Activated CD4-positive, alpha-beta memory T cell treated with anti-CD3 and anti-CD28 coated beads, Interleukin-2, amount 10 ng/mL, durations not matched to agents 7 days and 5 days (primary cell): ENCODE measurements around the gene CADPS2. TPM values are rescaled to one million over a fixed set of nuclear protein-coding genes. Genes with fewer than 3 reads are reported as not detected.

Source experiments
- CTCF ChIA-PET: fragments of 350-600 bp; sonication (Branson Sonifier 250); formaldehyde crosslinking; loops from one replicate; lab custom pipeline; 2021; ENCODE audit warnings: antibody characterized with exemption, inconsistent platforms; lab: Charles Lee
- POLR2A ChIA-PET: fragments of 350-600 bp; sonication (Branson Sonifier 250); formaldehyde crosslinking; loops from one replicate; lab custom pipeline; 2021; ENCODE audit warnings: antibody characterized with exemption; lab: Charles Lee
- DNase-seq: peaks from one replicate; pipeline ENCODE4 v3.0.0-alpha.2; 2020
- H3K27ac Mint-ChIP-seq: one replicate; pipeline ENCODE4 v1.8.0; 2021; ENCODE audit warnings: mild to moderate bottlenecking, mixed read lengths
- H3K27me3 Mint-ChIP-seq: one replicate; pipeline ENCODE4 v1.8.0; 2021; ENCODE audit warnings: mixed read lengths
- H3K36me3 Mint-ChIP-seq: one replicate; pipeline ENCODE4 v1.8.0; 2021; ENCODE audit warnings: low read depth, mixed read lengths
- H3K4me1 Mint-ChIP-seq: one replicate; pipeline ENCODE4 v1.8.0; 2021; ENCODE audit warnings: mixed read lengths
- H3K4me3 Mint-ChIP-seq: one replicate; pipeline ENCODE4 v1.8.0; 2021; ENCODE audit warnings: mild to moderate bottlenecking, mixed read lengths
- H3K9me3 Mint-ChIP-seq: one replicate; pipeline ENCODE4 v1.8.0; 2021; ENCODE audit warnings: mixed read lengths
- total RNA-seq, 2 experiments: library from RNA; stranded (reverse); gene quantifications; one replicate each; pipeline ENCODE4 v1.2.3, GENCODE V29; 2021

Gene CADPS2
- total RNA-seq, 2 experiments from 2014 or later, result not detected

GRCh38 chr7:122752583-122752982 lies 133.7 kb downstream of the CADPS2 start:
- no peak overlapping the region for H3K27ac Mint-ChIP-seq
- H3K27me3 Mint-ChIP-seq, result no peaks in the 10 kb centered on the region
- H3K9me3 Mint-ChIP-seq, result peaks cover 2% of the 10 kb centered on the region
- DNase-seq, result no peak
- H3K4me1 Mint-ChIP-seq, result no peaks in the 10 kb centered on the region
- ChIA-PET CTCF (no interaction called here), POLR2A (no interaction called here)
- H3K4me3 Mint-ChIP-seq, result no peak overlapping the region
- H3K36me3 Mint-ChIP-seq, result no peaks in the 10 kb centered on the region

- ChIA-PET CTCF (no interaction called here), POLR2A (no interaction called here)
- H3K36me3 Mint-ChIP-seq, result no peaks in the 10 kb centered on the region
- DNase-seq, result no peak
- H3K4me3 Mint-ChIP-seq, result no peak overlapping the region
- H3K27me3 Mint-ChIP-seq, result no peaks in the 10 kb centered on the region
- no peaks in the 10 kb centered on the region for H3K4me1 Mint-ChIP-seq
- H3K27ac Mint-ChIP-seq, result no peak overlapping the region
- no peaks in the 10 kb centered on the region for H3K9me3 Mint-ChIP-seq
These were observed 135.9 kb downstream of the CADPS2 start for GRCh38 chr7:122750389-122750788.

- no peak for DNase-seq
- Mint-ChIP-seq H3K36me3 (no peaks in the 10 kb centered on the region), H3K4me3 (no peak overlapping the region), H3K27me3 (no peaks in the 10 kb centered on the region), H3K9me3 (no peaks in the 10 kb centered on the region), H3K27ac (no peak overlapping the region), H3K4me1 (no peaks in the 10 kb centered on the region)
- ChIA-PET POLR2A (no interaction called here), CTCF (no interaction called here)
These were observed 138.1 kb downstream of the CADPS2 start for GRCh38 chr7:122748195-122748594.

DNA sequence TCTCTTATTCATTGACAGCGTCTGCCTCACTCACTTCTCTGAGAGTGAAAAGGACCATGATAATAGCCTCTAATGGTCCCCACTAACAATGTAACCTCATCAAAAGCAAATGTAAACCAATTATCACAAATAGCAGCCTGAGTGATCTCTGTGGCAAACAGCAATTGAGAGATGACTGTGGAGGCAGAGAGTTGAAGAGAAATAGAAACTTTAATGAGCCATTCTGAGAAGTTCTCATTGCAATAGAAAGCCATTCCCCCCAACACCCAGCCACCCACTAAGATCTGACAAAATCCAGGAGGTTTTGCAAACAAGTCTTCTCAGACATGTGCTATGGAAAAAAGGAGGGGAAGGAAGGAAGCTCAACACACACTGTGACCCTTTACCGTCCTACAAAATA lies 139.3 kb downstream of the CADPS2 start:
- ChIA-PET POLR2A (no interaction called here), CTCF (no interaction called here)
- DNase-seq, result no peak
- Mint-ChIP-seq H3K9me3 (no peaks in the 10 kb centered on the region), H3K27ac (no peak overlapping the region), H3K4me3 (no peak overlapping the region), H3K4me1 (no peaks in the 10 kb centered on the region), H3K27me3 (no peaks in the 10 kb centered on the region), H3K36me3 (no peaks in the 10 kb centered on the region)

GRCh38 chr7:122743211-122743610 lies 143.0 kb downstream of the CADPS2 start:
- ChIA-PET POLR2A (no interaction called here), CTCF (no interaction called here)
- Mint-ChIP-seq H3K27ac (no peak overlapping the region), H3K9me3 (no peaks in the 10 kb centered on the region), H3K27me3 (no peaks in the 10 kb centered on the region), H3K4me1 (no peaks in the 10 kb centered on the region), H3K4me3 (no peak overlapping the region), H3K36me3 (no peaks in the 10 kb centered on the region)
- DNase-seq, result no peak

DNA sequence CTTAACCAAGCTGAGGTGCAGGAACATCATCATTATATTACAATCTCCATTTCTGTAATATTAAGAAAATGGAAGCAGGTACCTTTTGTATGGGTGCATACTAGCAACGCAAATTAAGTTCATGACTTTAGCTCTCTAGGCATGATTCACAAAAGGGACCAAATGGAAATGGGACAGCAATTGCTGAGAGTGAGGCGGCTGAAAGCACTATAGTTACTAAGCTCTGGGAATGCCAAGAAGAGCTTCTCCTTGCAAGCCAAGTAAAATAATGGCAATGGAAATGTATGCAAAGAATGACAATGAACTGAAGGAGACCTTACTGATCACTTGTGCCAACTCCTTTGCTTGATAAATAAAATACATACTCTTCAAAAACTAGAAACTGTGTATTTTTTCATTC lies 147.3 kb downstream of the CADPS2 start:
- Mint-ChIP-seq H3K4me1 (no peaks in the 10 kb centered on the region), H3K9me3 (no peaks in the 10 kb centered on the region), H3K36me3 (no peaks in the 10 kb centered on the region), H3K27ac (no peak overlapping the region), H3K27me3 (no peaks in the 10 kb centered on the region), H3K4me3 (no peak overlapping the region)
- POLR2A ChIA-PET, result no interaction called here
- no peak for DNase-seq
- CTCF ChIA-PET, result interaction anchor here (0.7 kb wide), 1 partner anchor 16 kb away, joined by 3 read pairs; no protein-coding TSS in a partner anchor

- POLR2A ChIA-PET, result no interaction called here
- H3K27me3 Mint-ChIP-seq, result no peaks in the 10 kb centered on the region
- H3K27ac Mint-ChIP-seq, result no peak overlapping the region
- DNase-seq, result no peak
- no peak overlapping the region for H3K4me3 Mint-ChIP-seq
- no peaks in the 10 kb centered on the region for H3K9me3 Mint-ChIP-seq
- no peaks in the 10 kb centered on the region for H3K4me1 Mint-ChIP-seq
- no peaks in the 10 kb centered on the region for H3K36me3 Mint-ChIP-seq
- CTCF ChIA-PET, result no interaction called here
These were observed 150.1 kb downstream of the CADPS2 start for GRCh38 chr7:122736183-122736582.

DNA sequence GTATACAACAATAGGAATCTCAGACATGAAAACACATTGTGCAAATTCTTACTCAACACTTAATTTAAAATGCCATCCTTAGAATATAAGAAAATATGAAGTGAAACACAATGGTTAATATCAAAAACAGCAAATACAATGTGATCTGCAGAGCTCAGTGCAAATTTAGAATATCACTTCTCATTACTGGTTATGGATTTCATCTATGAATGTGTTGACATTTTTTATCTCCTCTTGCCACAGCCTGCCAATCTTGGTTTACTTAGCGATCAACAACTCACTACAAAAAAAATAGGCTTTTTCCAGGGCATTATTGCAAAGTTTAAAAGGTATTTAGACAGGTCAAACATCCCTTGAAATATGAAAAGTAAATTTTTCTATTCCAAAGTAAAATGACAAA lies 158.5 kb downstream of the CADPS2 start:
- H3K27ac Mint-ChIP-seq, result no peak overlapping the region
- no peak overlapping the region for H3K4me3 Mint-ChIP-seq
- no peaks in the 10 kb centered on the region for H3K36me3 Mint-ChIP-seq
- POLR2A ChIA-PET, result no interaction called here
- CTCF ChIA-PET, result no interaction called here
- H3K9me3 Mint-ChIP-seq, result peaks cover 2% of the 10 kb centered on the region
- no peaks in the 10 kb centered on the region for H3K27me3 Mint-ChIP-seq
- H3K4me1 Mint-ChIP-seq, result no peaks in the 10 kb centered on the region
- DNase-seq, result no peak

- H3K9me3 Mint-ChIP-seq, result peaks cover 2% of the 10 kb centered on the region
These were observed 158.9 kb downstream of the CADPS2 start for GRCh38 chr7:122727354-122727753.

DNA sequence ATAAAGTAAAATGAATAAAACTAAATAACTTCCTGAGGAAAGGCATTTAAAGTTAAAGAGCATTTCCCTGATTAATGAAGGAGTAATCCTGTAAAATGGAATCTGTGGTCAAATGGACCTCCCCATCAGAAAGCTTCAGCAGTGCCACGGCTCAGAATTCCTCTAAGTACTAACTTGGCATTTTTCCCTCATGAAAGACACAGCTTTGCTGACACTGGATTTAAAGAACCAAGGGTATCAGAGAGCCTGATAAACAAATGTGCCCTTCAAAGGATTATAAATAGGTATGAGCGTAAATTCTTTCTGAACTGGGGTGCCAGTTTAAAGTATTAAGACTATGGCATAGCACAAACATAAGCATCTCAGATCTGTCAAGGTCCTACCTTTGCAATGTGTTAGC lies 159.4 kb downstream of the CADPS2 start:
- Mint-ChIP-seq H3K4me3 (no peak overlapping the region), H3K4me1 (no peaks in the 10 kb centered on the region)
- POLR2A ChIA-PET, result no interaction called here

More at GRCh38 chr7:122727354-122727753, 158.9 kb downstream of the CADPS2 start:
- Mint-ChIP-seq H3K36me3 (no peaks in the 10 kb centered on the region), H3K4me1 (no peaks in the 10 kb centered on the region), H3K4me3 (no peak overlapping the region), H3K27me3 (no peaks in the 10 kb centered on the region), H3K27ac (no peak overlapping the region)
- no peak for DNase-seq
- POLR2A ChIA-PET, result no interaction called here
- CTCF ChIA-PET, result no interaction called here

DNA sequence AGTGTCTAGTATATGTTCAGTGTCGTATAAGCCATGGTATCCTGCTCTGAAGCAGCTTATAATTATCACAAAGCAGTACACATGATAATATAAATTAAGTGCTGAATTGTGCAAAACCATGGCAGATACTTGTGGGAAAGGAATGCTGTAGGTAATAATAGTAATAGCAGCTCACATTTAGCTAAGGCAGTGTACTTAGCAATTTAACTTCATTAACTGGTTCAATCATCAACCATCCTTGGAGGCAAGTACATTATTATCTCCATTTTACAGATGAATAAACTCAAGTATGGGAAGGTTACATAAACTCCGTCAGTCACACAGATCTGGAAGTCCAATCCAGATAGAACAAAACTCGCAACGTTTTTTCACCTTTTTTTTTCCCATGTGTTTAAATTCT lies 161.9 kb downstream of the CADPS2 start:
- POLR2A ChIA-PET, result no interaction called here
- Mint-ChIP-seq H3K36me3 (no peaks in the 10 kb centered on the region), H3K4me1 (no peaks in the 10 kb centered on the region), H3K27me3 (no peaks in the 10 kb centered on the region), H3K9me3 (peaks cover 10% of the 10 kb centered on the region), H3K4me3 (no peak overlapping the region), H3K27ac (no peak overlapping the region)
- CTCF ChIA-PET, result no interaction called here
- DNase-seq, result no peak

More for the DNA sequence above, 159.4 kb downstream of the CADPS2 start:
- Mint-ChIP-seq H3K9me3 (peaks cover 2% of the 10 kb centered on the region), H3K36me3 (no peaks in the 10 kb centered on the region), H3K27me3 (no peaks in the 10 kb centered on the region), H3K27ac (no peak overlapping the region)
- no peak for DNase-seq
- CTCF ChIA-PET, result no interaction called here

DNA sequence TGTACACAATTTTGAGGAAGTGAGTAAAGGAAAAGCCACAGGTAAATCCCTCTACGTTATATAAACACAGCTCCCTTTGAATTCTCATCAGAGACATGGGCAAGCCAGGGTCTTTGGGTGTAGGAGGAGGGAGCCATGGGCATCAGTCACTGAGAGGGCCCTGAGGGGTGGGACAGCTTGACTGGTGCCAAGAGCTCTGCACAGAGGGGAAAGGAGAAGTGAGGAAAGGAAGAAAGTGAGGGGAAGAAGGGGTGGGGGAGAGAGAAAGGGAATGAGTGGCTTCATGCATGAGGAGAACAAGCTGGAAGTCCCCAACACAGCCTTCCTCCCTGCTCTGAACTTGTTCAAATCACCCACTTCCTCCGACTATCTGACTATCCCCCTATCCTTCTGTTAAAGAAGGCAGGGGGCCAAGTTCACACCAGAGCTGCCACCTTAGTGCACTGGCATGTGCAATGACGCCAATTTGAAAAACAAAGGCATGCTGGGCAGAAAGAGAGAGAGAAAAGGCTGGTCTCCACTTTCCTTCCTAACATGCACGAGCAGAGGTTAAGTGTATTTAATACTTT lies 167.2 kb downstream of the CADPS2 start:
- Mint-ChIP-seq H3K4me1 (no peaks in the 10 kb centered on the region), H3K27me3 (no peaks in the 10 kb centered on the region), H3K9me3 (peaks cover 7% of the 10 kb centered on the region), H3K27ac (no peak overlapping the region), H3K36me3 (no peaks in the 10 kb centered on the region), H3K4me3 (no peak overlapping the region)
- ChIA-PET CTCF (no interaction called here), POLR2A (no interaction called here)
- no peak for DNase-seq

DNA sequence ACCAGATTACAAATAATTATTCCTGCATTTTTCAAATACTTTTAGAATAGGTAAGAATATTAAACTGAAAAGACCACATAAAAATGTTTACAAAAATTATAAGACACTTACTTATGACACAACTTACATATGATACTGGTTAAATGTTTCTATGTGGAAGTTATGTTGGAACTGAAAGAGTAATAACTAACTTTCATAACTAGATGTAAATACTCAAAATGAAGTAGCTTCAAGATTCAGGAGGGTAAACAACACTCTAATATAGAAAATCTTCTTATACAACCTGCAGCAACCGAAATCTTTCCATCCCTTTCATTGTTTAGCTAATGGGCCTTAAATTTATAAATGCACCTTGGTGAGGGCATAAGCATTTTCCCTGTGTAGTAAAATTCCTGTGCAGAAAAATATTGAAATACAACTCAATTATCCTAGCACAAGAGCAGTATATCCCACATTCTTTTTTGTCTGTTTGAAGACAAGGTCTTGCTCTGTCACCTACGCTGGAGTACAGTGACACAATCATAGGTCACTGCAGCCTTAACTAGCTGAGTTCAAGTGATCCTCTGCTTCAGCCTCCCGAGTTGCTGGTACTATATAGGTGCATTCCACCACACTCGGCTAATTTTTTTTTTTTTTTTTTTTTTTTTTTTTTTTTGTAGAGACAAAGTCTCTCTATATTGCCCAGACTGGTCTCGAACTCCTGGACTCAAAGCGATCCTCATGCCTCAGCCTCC lies 168.7 kb downstream of the CADPS2 start:
- CTCF ChIA-PET, result no interaction called here

DNA sequence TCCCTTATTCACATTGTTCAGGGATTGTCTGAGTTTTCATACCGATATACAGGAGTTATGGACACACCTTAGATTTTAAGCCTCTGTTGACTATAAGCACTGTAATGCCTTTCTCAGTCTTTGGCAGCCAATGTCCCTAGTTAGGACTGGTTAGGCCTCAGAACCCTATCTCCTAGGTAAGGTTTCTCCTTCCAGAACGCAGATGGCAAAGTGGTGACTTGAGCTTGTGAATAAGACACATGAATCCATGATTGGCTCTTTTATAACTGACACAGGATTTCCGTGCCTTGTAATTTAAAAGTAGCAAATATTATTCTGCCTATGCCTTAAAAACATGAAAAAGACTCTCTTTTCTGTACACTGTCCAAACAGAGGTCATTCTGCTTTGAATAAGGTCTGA lies 171.1 kb downstream of the CADPS2 start:
- no peak overlapping the region for H3K27ac Mint-ChIP-seq
- CTCF ChIA-PET, result no interaction called here
- no peaks in the 10 kb centered on the region for H3K9me3 Mint-ChIP-seq
- POLR2A ChIA-PET, result no interaction called here
- no peaks in the 10 kb centered on the region for H3K4me1 Mint-ChIP-seq
- H3K4me3 Mint-ChIP-seq, result no peak overlapping the region
- H3K27me3 Mint-ChIP-seq, result no peaks in the 10 kb centered on the region
- no peak for DNase-seq
- no peaks in the 10 kb centered on the region for H3K36me3 Mint-ChIP-seq

More for the DNA sequence above, 168.7 kb downstream of the CADPS2 start:
- Mint-ChIP-seq H3K4me3 (no peak overlapping the region), H3K4me1 (no peaks in the 10 kb centered on the region), H3K27me3 (no peaks in the 10 kb centered on the region), H3K9me3 (peaks cover 7% of the 10 kb centered on the region), H3K27ac (no peak overlapping the region), H3K36me3 (no peaks in the 10 kb centered on the region)
- POLR2A ChIA-PET, result no interaction called here
- no peak for DNase-seq
